Measurements from ENCODE around the gene FBXL14. TPM values are rescaled to one million over a fixed set of nuclear protein-coding genes. Genes with fewer than 3 reads are reported as not detected.
A peak's percentile ranks its signal among the peaks of the same experiment; 100 is the strongest.

FBXL14 gene
- total and polyA plus RNA-seq, 3 experiments from 2014 or later, result 20.5 to 30.4 (median 22.1) TPM

GRCh38 chr12:1590221-1590979 is 4.0 kb downstream of the FBXL14 start:
- peaks cover 59 to 65% (median 65%) of the 10 kb centered on the region in 3 donors for H3K4me1 Mint-ChIP-seq
- Histone ChIP-seq H3K4me3 (ENCODE audit: low read length) (peak overlapping the region; percentile 38), H3K36me3 (ENCODE audit: insufficient read depth, low read length) (no peaks in the 10 kb centered on the region), H3K9me3 (ENCODE audit: low read length) (no peaks in the 10 kb centered on the region), H3K27ac (ENCODE audit: low read depth, low read length) (no peak overlapping the region), H3K4me1 (ENCODE audit: insufficient read depth, low read length) (peaks cover 48% of the 10 kb centered on the region), H3K27me3 (ENCODE audit: insufficient read depth, low read length, poor library complexity, severe bottlenecking) (no peaks in the 10 kb centered on the region)
- H3K9me3 Mint-ChIP-seq, result no peaks in the 10 kb centered on the region
- peaks cover 0 to 57% (median 9%) of the 10 kb centered on the region in 3 donors for H3K36me3 Mint-ChIP-seq
- peak overlapping the region; percentile 74 to 96 (median 92) for H3K4me3 Mint-ChIP-seq
- peak in 1 of 5 donors; percentile 4 for DNase-seq
- H3K27me3 Mint-ChIP-seq, result peaks cover 0 to 4% of the 10 kb centered on the region in 2 donors
- peak overlapping the region in 7 of 8 donors; percentile 44 to 88 (median 57) for H3K27ac Mint-ChIP-seq
- ChIA-PET CTCF (interaction anchor here (0.6 to 1.2 kb wide), 3 partner anchors 13 to 548 kb away, joined by 3 to 6 read pairs (median 4); no protein-coding TSS in a partner anchor), POLR2A (no interaction called here)

- Mint-ChIP-seq H3K36me3 (peaks cover 0 to 55% (median 9%) of the 10 kb centered on the region in 3 donors), H3K27ac (peak overlapping the region in 7 of 8 donors; percentile 35 to 89 (median 73)), H3K27me3 (no peaks in the 10 kb centered on the region), H3K9me3 (no peaks in the 10 kb centered on the region), H3K4me3 (peak overlapping the region in 3 of 7 donors; percentile 12 to 33 (median 15)), H3K4me1 (peaks cover 53 to 60% (median 60%) of the 10 kb centered on the region in 3 donors)
- no peak overlapping the region for H3K27ac ChIP-seq (ENCODE audit: low read depth, low read length)
- DNase-seq, result no peak
- H3K4me3 ChIP-seq (ENCODE audit: low read length), result no peak overlapping the region
- POLR2A ChIA-PET, result no interaction called here
- H3K27me3 ChIP-seq (ENCODE audit: insufficient read depth, low read length, poor library complexity, severe bottlenecking), result no peaks in the 10 kb centered on the region
- H3K9me3 ChIP-seq (ENCODE audit: low read length), result no peaks in the 10 kb centered on the region
- peaks cover 42% of the 10 kb centered on the region for H3K4me1 ChIP-seq (ENCODE audit: insufficient read depth, low read length)
- H3K36me3 ChIP-seq (ENCODE audit: insufficient read depth, low read length), result no peaks in the 10 kb centered on the region
- CTCF ChIA-PET, result interaction anchor here (1.1 to 9.6 kb wide), 4 partner anchors 13 to 471 kb away, joined by 3 to 138 read pairs (median 5); no protein-coding TSS in a partner anchor
These were observed 5.8 kb downstream of the FBXL14 start for GRCh38 chr12:1588575-1588947.

GRCh38 chr12:1587927-1588574 is 6.3 kb downstream of the FBXL14 start:
- peak overlapping the region in 7 of 8 donors; percentile 35 to 79 (median 75) for H3K27ac Mint-ChIP-seq
- no peak overlapping the region for H3K4me3 ChIP-seq (ENCODE audit: low read length)
- peak in 1 of 5 donors; percentile 43 for DNase-seq
- peaks cover 0 to 51% (median 9%) of the 10 kb centered on the region in 3 donors for H3K36me3 Mint-ChIP-seq
- peak overlapping the region in 2 of 7 donors; percentile 15 to 33 for H3K4me3 Mint-ChIP-seq
- H3K27me3 Mint-ChIP-seq, result no peaks in the 10 kb centered on the region
- peaks cover 55 to 65% (median 62%) of the 10 kb centered on the region in 3 donors for H3K4me1 Mint-ChIP-seq
- peaks cover 46% of the 10 kb centered on the region for H3K4me1 ChIP-seq (ENCODE audit: insufficient read depth, low read length)
- no peaks in the 10 kb centered on the region for H3K9me3 ChIP-seq (ENCODE audit: low read length)
- H3K27me3 ChIP-seq (ENCODE audit: insufficient read depth, low read length, poor library complexity, severe bottlenecking), result no peaks in the 10 kb centered on the region
- no peaks in the 10 kb centered on the region for H3K36me3 ChIP-seq (ENCODE audit: insufficient read depth, low read length)
- POLR2A ChIA-PET, result no interaction called here
- no peak overlapping the region for H3K27ac ChIP-seq (ENCODE audit: low read depth, low read length)
- CTCF ChIA-PET, result interaction anchor here (0.9 to 9.6 kb wide), 5 partner anchors 13 to 470 kb away, joined by 3 to 138 read pairs (median 4); no protein-coding TSS in a partner anchor
- no peaks in the 10 kb centered on the region for H3K9me3 Mint-ChIP-seq

- H3K4me3 Mint-ChIP-seq, result no peak overlapping the region
- Histone ChIP-seq H3K4me1 (ENCODE audit: insufficient read depth, low read length) (peaks cover 24% of the 10 kb centered on the region), H3K36me3 (ENCODE audit: insufficient read depth, low read length) (no peaks in the 10 kb centered on the region), H3K9me3 (ENCODE audit: low read length) (no peaks in the 10 kb centered on the region), H3K27me3 (ENCODE audit: insufficient read depth, low read length, poor library complexity, severe bottlenecking) (no peaks in the 10 kb centered on the region), H3K4me3 (ENCODE audit: low read length) (no peak overlapping the region), H3K27ac (ENCODE audit: low read depth, low read length) (no peak overlapping the region)
- CTCF ChIA-PET, result interaction anchor here (1.4 to 9.6 kb wide), 7 partner anchors 8 to 487 kb away, joined by 3 to 138 read pairs (median 24); no protein-coding TSS in a partner anchor
- H3K27me3 Mint-ChIP-seq, result no peaks in the 10 kb centered on the region
- H3K36me3 Mint-ChIP-seq, result peaks cover 0 to 35% (median 10%) of the 10 kb centered on the region in 3 donors
- POLR2A ChIA-PET, result interaction anchor here (0.9 to 1.8 kb wide), 2 partner anchors 21 to 466 kb away, joined by 3 to 10 read pairs; no protein-coding TSS in a partner anchor
- H3K4me1 Mint-ChIP-seq, result peaks cover 21 to 28% (median 25%) of the 10 kb centered on the region in 3 donors
- H3K9me3 Mint-ChIP-seq, result no peaks in the 10 kb centered on the region
- no peak for DNase-seq
- H3K27ac Mint-ChIP-seq, result peak overlapping the region in 1 of 8 donors; percentile 65
These were observed 10.1 kb downstream of the FBXL14 start for GRCh38 chr12:1584326-1584725.

DNA sequence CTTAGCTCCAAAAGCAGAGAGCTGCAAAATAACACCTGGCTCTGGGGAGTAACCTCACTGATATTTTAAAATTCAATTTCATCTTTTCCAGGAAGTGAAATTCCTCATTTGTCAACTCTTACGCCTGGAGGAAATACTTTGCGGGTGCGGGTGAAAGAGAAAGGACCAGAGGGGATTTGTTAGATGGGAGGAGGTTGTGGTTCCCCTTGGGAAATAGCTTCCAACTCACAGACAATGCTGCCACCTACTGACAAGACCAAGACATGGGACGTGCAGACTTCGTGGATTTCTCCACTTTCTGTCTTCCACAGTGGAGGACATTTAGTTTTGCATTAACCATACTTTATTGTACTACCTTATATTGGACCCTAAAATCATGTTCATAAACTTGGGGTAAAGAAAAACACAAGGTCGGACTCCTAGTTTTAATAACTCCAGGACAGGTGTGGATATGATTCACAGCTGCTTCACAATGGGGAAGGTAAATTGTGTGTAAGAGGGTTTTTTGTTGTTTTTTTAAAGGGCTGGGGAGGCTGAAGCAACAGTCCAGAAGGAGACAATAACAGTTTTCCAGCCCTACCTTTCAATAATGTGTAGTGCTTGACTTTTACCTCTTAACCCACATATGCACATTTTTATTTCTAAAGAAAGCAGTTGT is 10.8 kb downstream of the FBXL14 start:
- peak; percentile 33 to 78 (median 63) for DNase-seq
- Histone ChIP-seq H3K4me3 (ENCODE audit: low read length) (no peak overlapping the region), H3K36me3 (ENCODE audit: insufficient read depth, low read length) (no peaks in the 10 kb centered on the region), H3K4me1 (ENCODE audit: insufficient read depth, low read length) (peaks cover 19% of the 10 kb centered on the region), H3K27ac (ENCODE audit: low read depth, low read length) (no peak overlapping the region), H3K27me3 (ENCODE audit: insufficient read depth, low read length, poor library complexity, severe bottlenecking) (no peaks in the 10 kb centered on the region), H3K9me3 (ENCODE audit: low read length) (no peaks in the 10 kb centered on the region)
- POLR2A ChIA-PET, result interaction anchor here (0.6 to 1.8 kb wide), 5 partner anchors 10 to 706 kb away, joined by 3 to 10 read pairs (median 3); no protein-coding TSS in a partner anchor
- Mint-ChIP-seq H3K4me3 (peak overlapping the region in 4 of 7 donors; percentile 25 to 57 (median 34)), H3K9me3 (no peaks in the 10 kb centered on the region), H3K4me1 (peaks cover 17 to 21% (median 18%) of the 10 kb centered on the region in 3 donors), H3K27ac (peak overlapping the region in 7 of 8 donors; percentile 8 to 80 (median 31)), H3K27me3 (no peaks in the 10 kb centered on the region), H3K36me3 (peaks cover 0 to 31% (median 8%) of the 10 kb centered on the region in 3 donors)
- CTCF ChIA-PET, result interaction anchor here (0.6 to 9.6 kb wide), 16 partner anchors 9 to 1007 kb away, joined by 3 to 138 read pairs (median 4); no protein-coding TSS in a partner anchor

DNA sequence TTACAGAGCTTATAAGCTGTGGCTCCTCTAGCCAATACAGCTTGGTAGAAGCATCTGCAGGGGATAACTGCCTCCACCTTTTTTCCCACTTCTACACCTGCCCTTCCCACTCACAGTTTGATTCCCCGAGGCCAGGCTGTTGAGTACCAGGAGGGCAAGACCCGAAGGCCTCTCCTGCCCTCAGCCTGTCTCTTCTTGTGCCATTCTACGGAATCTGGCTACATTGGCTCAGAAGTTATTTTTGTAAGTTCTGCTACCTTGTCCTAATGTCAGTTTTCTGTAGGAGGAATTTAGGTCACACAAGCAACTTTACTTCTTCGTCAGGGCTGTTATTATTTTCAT is 11.7 kb downstream of the FBXL14 start:
- Histone ChIP-seq H3K4me1 (ENCODE audit: insufficient read depth, low read length) (peaks cover 11% of the 10 kb centered on the region), H3K27me3 (ENCODE audit: insufficient read depth, low read length, poor library complexity, severe bottlenecking) (no peaks in the 10 kb centered on the region), H3K36me3 (ENCODE audit: insufficient read depth, low read length) (no peaks in the 10 kb centered on the region), H3K9me3 (ENCODE audit: low read length) (no peaks in the 10 kb centered on the region), H3K4me3 (ENCODE audit: low read length) (no peak overlapping the region), H3K27ac (ENCODE audit: low read depth, low read length) (no peak overlapping the region)
- Mint-ChIP-seq H3K9me3 (no peaks in the 10 kb centered on the region), H3K27me3 (no peaks in the 10 kb centered on the region), H3K4me3 (no peak overlapping the region), H3K27ac (no peak overlapping the region), H3K4me1 (peaks cover 8 to 13% (median 9%) of the 10 kb centered on the region in 3 donors), H3K36me3 (peaks cover 0 to 25% (median 5%) of the 10 kb centered on the region in 3 donors)
- POLR2A ChIA-PET, result interaction anchor here (0.7 to 1.4 kb wide), 2 partner anchors 10 to 229 kb away, joined by 4 to 10 read pairs; no protein-coding TSS in a partner anchor
- DNase-seq, result no peak
- CTCF ChIA-PET, result interaction anchor here (0.7 to 9.6 kb wide), 15 partner anchors 10 to 1006 kb away, joined by 3 to 138 read pairs (median 4); no protein-coding TSS in a partner anchor

DNA sequence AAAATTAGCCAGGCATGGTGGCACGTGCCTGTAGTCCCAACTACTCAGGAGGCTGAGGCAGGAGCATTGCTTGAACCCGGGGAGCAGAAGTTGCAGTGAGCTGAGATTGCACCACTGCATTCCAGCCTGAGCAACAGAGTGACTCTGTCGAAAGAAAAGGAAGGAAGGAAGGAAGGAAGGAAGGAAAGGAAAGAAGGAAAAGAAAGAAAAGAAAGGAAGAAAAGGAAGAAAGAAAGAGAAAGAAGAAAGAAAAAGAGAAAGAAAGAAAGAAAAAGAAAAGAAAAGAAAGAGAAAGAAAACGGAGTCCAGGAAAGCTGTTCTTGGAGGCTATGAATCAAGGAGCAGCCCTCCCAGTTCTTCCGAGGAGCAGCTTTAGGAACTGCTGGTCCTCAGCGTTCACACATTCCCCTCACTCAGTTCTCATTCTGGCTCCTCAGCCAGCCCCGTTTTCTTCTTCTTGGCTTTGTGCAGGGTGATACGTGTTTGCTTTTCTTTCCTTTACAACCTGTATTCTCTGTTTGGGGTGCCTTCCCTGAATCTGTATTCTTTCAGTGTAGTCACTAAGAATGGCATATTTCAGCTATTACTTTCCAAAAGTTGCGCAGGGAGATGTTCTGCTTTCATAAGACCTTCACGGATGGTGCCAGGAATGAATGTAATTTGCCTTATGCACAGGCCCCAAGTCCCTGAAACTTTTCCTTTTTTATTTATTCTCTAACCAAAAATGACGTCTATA is 12.2 kb downstream of the FBXL14 start:
- Histone ChIP-seq H3K36me3 (ENCODE audit: insufficient read depth, low read length) (no peaks in the 10 kb centered on the region), H3K9me3 (ENCODE audit: low read length) (no peaks in the 10 kb centered on the region), H3K27ac (ENCODE audit: low read depth, low read length) (no peak overlapping the region), H3K4me1 (ENCODE audit: insufficient read depth, low read length) (peaks cover 5% of the 10 kb centered on the region), H3K27me3 (ENCODE audit: insufficient read depth, low read length, poor library complexity, severe bottlenecking) (no peaks in the 10 kb centered on the region), H3K4me3 (ENCODE audit: low read length) (no peak overlapping the region)
- H3K4me1 Mint-ChIP-seq, result peaks cover 6 to 7% (median 7%) of the 10 kb centered on the region in 3 donors
- no peak overlapping the region for H3K4me3 Mint-ChIP-seq
- peak overlapping the region in 1 of 8 donors; percentile 77 for H3K27ac Mint-ChIP-seq
- peaks cover 0 to 20% (median 4%) of the 10 kb centered on the region in 3 donors for H3K36me3 Mint-ChIP-seq
- no peak for DNase-seq
- CTCF ChIA-PET, result interaction anchor here (1.2 to 9.6 kb wide), 6 partner anchors 11 to 1006 kb away, joined by 3 to 138 read pairs (median 15); no protein-coding TSS in a partner anchor
- H3K9me3 Mint-ChIP-seq, result no peaks in the 10 kb centered on the region
- H3K27me3 Mint-ChIP-seq, result no peaks in the 10 kb centered on the region
- POLR2A ChIA-PET, result no interaction called here

All from CD8-positive, alpha-beta memory T cell (primary cell).